HepG2 (cell line): ENCODE results near the gene JOSD2. TPM values are rescaled to one million over a fixed set of nuclear protein-coding genes. Genes with fewer than 3 reads are reported as not detected.

Experiments used
- ARID2 ChIP-seq: sonication (generic); formaldehyde crosslinking; IDR thresholded peaks from 2 replicates; pipeline ENCODE4 v1.8.1; 2022; ENCODE audit warnings: mild to moderate bottlenecking, missing genetic modification reagents, borderline replicate concordance
- ATF7 ChIP-seq, 2 experiments: fragments of 450-650 bp in 1 of 2; sonication (generic) in 1 of 2; formaldehyde crosslinking in 1 of 2; IDR thresholded peaks; 2 replicates each; pipeline versions ENCODE4 v1.4.0 to v1.6.1; 2016 to 2020; ENCODE audit warnings: antibody characterized with exemption in 1 of 2, mild to moderate bottlenecking in 1 of 2, missing genetic modification reagents in 1 of 2
- CHD4 ChIP-seq: fragments of 200-600 bp; sonication (generic); IDR thresholded peaks from 2 replicates; pipeline ENCODE4 v1.7.0; 2017; ENCODE audit warnings: mild to moderate bottlenecking, low read length, borderline replicate concordance
- EP300 ChIP-seq, 3 experiments: sonication (generic) in 1 of 3; formaldehyde crosslinking in 1 of 3; IDR thresholded peaks; 2 replicates each; pipeline versions ENCODE4 v1.5.1 to v1.6.1; 2011 to 2020; ENCODE audit warnings: low read depth in 2 of 3, low read length in 2 of 3, borderline replicate concordance in 1 of 3, improper control_type of control experiment in 1 of 3, mild to moderate bottlenecking in 1 of 3, missing genetic modification reagents in 1 of 3, moderate library complexity in 1 of 3
- FOXO1 ChIP-seq: sonication (generic); formaldehyde crosslinking; IDR thresholded peaks from 2 replicates; pipeline ENCODE4 v1.4.0; 2020; ENCODE audit warnings: missing genetic modification reagents
- HBP1 ChIP-seq: IDR thresholded peaks from 2 replicates; pipeline ENCODE4 v1.6.1; 2016; ENCODE audit warnings: low read depth, control low read depth
- HNRNPK ChIP-seq: fragments of 200-400 bp; formaldehyde crosslinking; IDR thresholded peaks from 2 replicates; pipeline ENCODE4 v1.6.1; 2018; ENCODE audit warnings: low read length, low read depth, moderate library complexity, mild to moderate bottlenecking; ENCODE audit not compliant: poor library complexity, severe bottlenecking
- MIER2 ChIP-seq: IDR thresholded peaks from 2 replicates; pipeline ENCODE4 v1.6.1; 2016; ENCODE audit warnings: missing biosample characterization, missing genetic modification reagents
- NFATC3 ChIP-seq: sonication (generic); formaldehyde crosslinking; IDR thresholded peaks from 2 replicates; pipeline ENCODE4 v1.5.1; 2020; ENCODE audit warnings: mild to moderate bottlenecking, missing genetic modification reagents
- PLRG1 ChIP-seq: fragments of 450-650 bp; conservative IDR thresholded peaks from 2 replicates; pipeline ENCODE4 v1.6.1; 2016
- PREB ChIP-seq: sonication (generic); formaldehyde crosslinking; IDR thresholded peaks from 2 replicates; pipeline ENCODE4 v1.4.0; 2020; ENCODE audit warnings: missing genetic modification reagents
- PRPF4 ChIP-seq: fragments of 200-400 bp; formaldehyde crosslinking; IDR thresholded peaks from 2 replicates; pipeline ENCODE4 v1.6.1; 2016; ENCODE audit warnings: low read length, low read depth; ENCODE audit not compliant: poor library complexity, severe bottlenecking
- TBX3 ChIP-seq: fragments of 450-650 bp; IDR thresholded peaks from 2 replicates; pipeline ENCODE4 v1.6.1; 2017; ENCODE audit warnings: antibody characterized with exemption, mild to moderate bottlenecking, inconsistent platforms, borderline replicate concordance
- TFAP4 ChIP-seq: sonication (generic); IDR thresholded peaks from 2 replicates; pipeline ENCODE4 v1.6.1; 2016; ENCODE audit warnings: low read depth, borderline replicate concordance
- ZC3H4 ChIP-seq: sonication (generic); formaldehyde crosslinking; IDR thresholded peaks from 2 replicates; pipeline ENCODE4 v1.4.0; 2020; ENCODE audit warnings: missing genetic modification reagents, borderline replicate concordance
- ZMYM4 ChIP-seq: sonication (generic); formaldehyde crosslinking; IDR thresholded peaks from 2 replicates; pipeline ENCODE4 v1.8.1; 2023; ENCODE audit warnings: mild to moderate bottlenecking, missing genetic modification reagents
- ZNF143 ChIP-seq: sonication (generic); formaldehyde crosslinking; IDR thresholded peaks from 2 replicates; pipeline ENCODE4 v1.4.0; 2020; ENCODE audit warnings: missing genetic modification reagents
- ZNF280B ChIP-seq: sonication (generic); formaldehyde crosslinking; IDR thresholded peaks from 2 replicates; pipeline ENCODE4 v1.5.0; 2020; ENCODE audit warnings: missing genetic modification reagents, mild to moderate bottlenecking, borderline replicate concordance
- ZNF687 ChIP-seq: sonication (generic); formaldehyde crosslinking; IDR thresholded peaks from 2 replicates; pipeline ENCODE4 v1.5.1; 2020; ENCODE audit warnings: mild to moderate bottlenecking, missing genetic modification reagents, moderate library complexity
- ZNF749 ChIP-seq: sonication (generic); formaldehyde crosslinking; IDR thresholded peaks from 2 replicates; pipeline ENCODE4 v1.8.0; 2022; ENCODE audit warnings: mild to moderate bottlenecking, missing genetic modification reagents, moderate library complexity, borderline replicate concordance
- ZNF776 ChIP-seq: sonication (generic); formaldehyde crosslinking; IDR thresholded peaks from 2 replicates; pipeline ENCODE4 v1.4.0; 2020; ENCODE audit warnings: mild to moderate bottlenecking, missing genetic modification reagents
- polyA plus RNA-seq, 8 experiments: library from polyadenylated mRNA; depleted of rRNA in 3 of 8; stranded (reverse) in 7 of 8; unstranded in 1 of 8; fragments of >200 nt; fragmentation: Illumina TruSeq in 4 of 8; extraction: Trizol in 4 of 8; gene quantifications; 2 replicates each; pipeline versions ENCODE4 v1.2.1 to v1.2.3, GENCODE V29; 2011 to 2016; ENCODE audit warnings: low read depth in 4 of 8, missing spikeins in 1 of 8, mixed read lengths in 1 of 8; ENCODE audit not compliant: insufficient read depth in 1 of 8
- total RNA-seq, 5 experiments: library from RNA; depleted of rRNA; stranded (reverse); fragments of >200 nt; fragmentation: Illumina TruSeq; extraction: Trizol; gene quantifications; 2 replicates each; pipeline ENCODE4 v1.2.3, GENCODE V29; 2016; ENCODE audit warnings: low read depth in 1 of 5

JOSD2 gene
- total and polyA plus RNA-seq, 2 of the 13 experiments (the other 11 are each of a cell fraction or from before 2014, with no cell fraction given): 2.0 to 4.1 TPM

- no peak for TF ChIP-seq EP300 (IDR thresholded peaks at IDR 0.05; ENCODE audit: low read depth in 2 of 2, low read length in 2 of 2)
- no peak for TF ChIP-seq EP300 (CRISPR knock-in tag; IDR thresholded peaks at IDR 0.05; ENCODE audit: borderline replicate concordance)
- TF ChIP-seq NFATC3 (CRISPR knock-in tag): no peak
- peak; percentile 50; the same call in 1 of the 2 replicates for TF ChIP-seq ZNF280B (CRISPR knock-in tag)
- TF ChIP-seq ZNF749: no peak
- TF ChIP-seq HBP1 (CRISPR knock-in tag): no peak
- TF ChIP-seq TBX3: no peak
- no peak for TF ChIP-seq ATF7 (IDR thresholded peaks at IDR 0.05)
- no peak for TF ChIP-seq ATF7 (CRISPR knock-in tag; IDR thresholded peaks at IDR 0.05)
- no peak for TF ChIP-seq PRPF4
- no peak for TF ChIP-seq HNRNPK
- no peak for TF ChIP-seq FOXO1 (CRISPR knock-in tag)
- TF ChIP-seq CHD4: 0 out of 2 replicates have a peak, but pooled peaks have one; percentile 46
- TF ChIP-seq ARID2 (CRISPR knock-in tag): no peak
- TF ChIP-seq ZNF143 (CRISPR knock-in tag): no peak
- TF ChIP-seq TFAP4: peak; percentile 15; the same call in 1 of the 2 replicates
- TF ChIP-seq ZNF776 (CRISPR knock-in tag): no peak
- TF ChIP-seq ZNF687 (CRISPR knock-in tag): peak; percentile 35
- no peak for TF ChIP-seq PREB (CRISPR knock-in tag)
- TF ChIP-seq PLRG1: no peak
- no peak for TF ChIP-seq ZMYM4
- no peak for TF ChIP-seq ZC3H4 (CRISPR knock-in tag)
- TF ChIP-seq MIER2: no peak
Measured at GRCh38 chr19:50465000-50465399, 46.0 kb downstream of the JOSD2 start (continued).
